Inflammatory macrophage treated with lipopolysaccharide for 1 hour (primary cell): ENCODE data around the gene MTM1.

Experiments used
- DNase-seq, 2 donors: peaks; one replicate each; pipeline ENCODE4 v3.0.0-alpha.2; 2020 to 2022

Gene MTM1

GRCh38 chrX:150607201-150607600 is 38.8 kb downstream of the MTM1 start:
- peak; percentile 52 to 57 for DNase-seq

- DNase-seq = no peak
Observed at GRCh38 chrX:150610043-150610442, 41.6 kb downstream of the MTM1 start.

- DNase-seq = no peak
Observed at GRCh38 chrX:150610446-150610845, 42.0 kb downstream of the MTM1 start.

GRCh38 chrX:150615356-150615755 is 46.9 kb downstream of the MTM1 start:
- DNase-seq = no peak

GRCh38 chrX:150616179-150616862 is 47.9 kb downstream of the MTM1 start:
- no peak for DNase-seq

GRCh38 chrX:150616863-150617198 is 48.4 kb downstream of the MTM1 start:
- no peak for DNase-seq

GRCh38 chrX:150621652-150622051 is 53.2 kb downstream of the MTM1 start:
- no peak for DNase-seq

GRCh38 chrX:150623583-150623982 is 55.2 kb downstream of the MTM1 start:
- no peak for DNase-seq

- DNase-seq = no peak
Observed at GRCh38 chrX:150625097-150625496, 56.7 kb downstream of the MTM1 start.

GRCh38 chrX:150625875-150626274 is 57.5 kb downstream of the MTM1 start:
- no peak for DNase-seq

- DNase-seq = no peak
Observed at GRCh38 chrX:150627957-150628356, 59.5 kb downstream of the MTM1 start.

GRCh38 chrX:150635952-150636351 is 67.5 kb downstream of the MTM1 start:
- peak in 1 of 2 donors; percentile 21 for DNase-seq

- no peak for DNase-seq
Observed at GRCh38 chrX:150642423-150642822, 74.0 kb downstream of the MTM1 start.

- DNase-seq = no peak
Observed at GRCh38 chrX:150643271-150643670, 74.8 kb downstream of the MTM1 start.

GRCh38 chrX:150643958-150644357 is 75.5 kb downstream of the MTM1 start:
- no peak for DNase-seq

- DNase-seq = no peak
Observed at GRCh38 chrX:150644422-150644821, 76.0 kb downstream of the MTM1 start.

GRCh38 chrX:150647331-150647730 is 78.9 kb downstream of the MTM1 start:
- no peak for DNase-seq

GRCh38 chrX:150648296-150648940 is 80.0 kb downstream of the MTM1 start:
- no peak for DNase-seq

- DNase-seq = peak; percentile 20 to 63
Observed at GRCh38 chrX:150649096-150649870, 80.9 kb downstream of the MTM1 start.

- DNase-seq = peak; percentile 5 to 39
Observed at GRCh38 chrX:150651906-150652305, 83.5 kb downstream of the MTM1 start.

GRCh38 chrX:150655788-150656187 is 87.4 kb downstream of the MTM1 start:
- no peak for DNase-seq

- no peak for DNase-seq
Observed at GRCh38 chrX:150663073-150663472, 94.7 kb downstream of the MTM1 start.

- no peak for DNase-seq
Observed at GRCh38 chrX:150664290-150664689, 95.9 kb downstream of the MTM1 start.

GRCh38 chrX:150676221-150676620 is 107.8 kb downstream of the MTM1 start:
- DNase-seq = no peak
